ENCODE measurements around the gene MRPL28.
"Not testable (repeated sequence)": the region's sequence is repeated elsewhere in the genome, so short reads cannot be mapped to it uniquely, and the experiment has no call there.

MRPL28 gene

GRCh38 chr16:369275-369865 lies 968 bp downstream of the MRPL28 start:
- TF ChIP-seq Cebpa-rat (IDR thresholded peaks at IDR 0.05), result no peak
- peaks cover 58% of the 10 kb centered on the region for H3K36me3 ChIP-seq
- no peak overlapping the region for H3K27ac ChIP-seq

GRCh38 chr16:368388-369158 lies 1.8 kb downstream of the MRPL28 start:
- no peaks in the 10 kb centered on the region for H3K27me3 ChIP-seq
- H3K9ac ChIP-seq, result no peak overlapping the region
- H3K9me3 ChIP-seq, result no peaks in the 10 kb centered on the region
- TF ChIP-seq Cebpa-rat (IDR thresholded peaks at IDR 0.05), result no peak
- H3K36me3 ChIP-seq, result peaks cover 50% of the 10 kb centered on the region
- H4K20me1 ChIP-seq, result peaks cover 40% of the 10 kb centered on the region
- H3K4me1 ChIP-seq, result peaks cover 84% of the 10 kb centered on the region
- H3K4me2 ChIP-seq, result peak overlapping the region; percentile 95
- no peak overlapping the region for H3K4me3 ChIP-seq
- no peak overlapping the region for H3K27ac ChIP-seq

More at GRCh38 chr16:369275-369865, 968 bp downstream of the MRPL28 start:
- H3K4me3 ChIP-seq, result peak overlapping the region; percentile 62
- peaks cover 40% of the 10 kb centered on the region for H4K20me1 ChIP-seq
- no peaks in the 10 kb centered on the region for H3K27me3 ChIP-seq
- H3K9ac ChIP-seq, result peak overlapping the region; percentile 75
- H3K9me3 ChIP-seq, result no peaks in the 10 kb centered on the region
- H3K4me2 ChIP-seq, result peak overlapping the region; percentile 95
- H3K4me1 ChIP-seq, result peaks cover 79% of the 10 kb centered on the region

GRCh38 chr16:367333-367903 lies 2.9 kb downstream of the MRPL28 start:
- Histone ChIP-seq H3K27ac (peak overlapping the region; percentile 18; the same call in 1 of the 2 replicates), H3K36me3 (peaks cover 38% of the 10 kb centered on the region), H3K9ac (0 out of 2 replicates have a peak overlapping the region, but pooled peaks have one; percentile 32), H3K9me3 (no peaks in the 10 kb centered on the region), H3K4me2 (peak overlapping the region; percentile 86), H4K20me1 (peaks cover 34% of the 10 kb centered on the region), H3K4me3 (no peak overlapping the region), H3K27me3 (no peaks in the 10 kb centered on the region), H3K4me1 (peaks cover 86% of the 10 kb centered on the region)
- TF ChIP-seq Cebpa-rat (IDR thresholded peaks at IDR 0.05), result no peak

GRCh38 chr16:366476-366875 lies 3.9 kb downstream of the MRPL28 start:
- Histone ChIP-seq H4K20me1 (peaks cover 26% of the 10 kb centered on the region), H3K4me1 (peaks cover 86% of the 10 kb centered on the region), H3K4me3 (no peak overlapping the region), H3K27ac (peak overlapping the region; percentile 63), H3K27me3 (no peaks in the 10 kb centered on the region), H3K9ac (peak overlapping the region; percentile 26; the same call in 1 of the 2 replicates), H3K4me2 (peak overlapping the region; percentile 86), H3K9me3 (no peaks in the 10 kb centered on the region), H3K36me3 (peaks cover 34% of the 10 kb centered on the region)
- TF ChIP-seq Cebpa-rat (IDR thresholded peaks at IDR 0.05), result no peak

- no peak overlapping the region for H3K4me3 ChIP-seq
- peaks cover 76% of the 10 kb centered on the region for H3K4me1 ChIP-seq
- H3K27me3 ChIP-seq, result no peaks in the 10 kb centered on the region
- H3K4me2 ChIP-seq, result peak overlapping the region; percentile 86; the same call in 1 of the 2 replicates
- TF ChIP-seq Cebpa-rat (IDR thresholded peaks at IDR 0.05), result no peak
- H3K9me3 ChIP-seq, result no peaks in the 10 kb centered on the region
- no peak overlapping the region for H3K9ac ChIP-seq
- H4K20me1 ChIP-seq, result peaks cover 25% of the 10 kb centered on the region
- peaks cover 34% of the 10 kb centered on the region for H3K36me3 ChIP-seq
- H3K27ac ChIP-seq, result no peak overlapping the region
Observed at GRCh38 chr16:364595-365491, 5.5 kb downstream of the MRPL28 start.

GRCh38 chr16:363766-364490 lies 6.4 kb downstream of the MRPL28 start:
- H3K36me3 ChIP-seq, result peaks cover 28% of the 10 kb centered on the region

GRCh38 chr16:363110-363765 lies 7.1 kb downstream of the MRPL28 start:
- Histone ChIP-seq H3K4me1 (peaks cover 62% of the 10 kb centered on the region), H3K27ac (no peak overlapping the region), H4K20me1 (peaks cover 9% of the 10 kb centered on the region), H3K9me3 (no peaks in the 10 kb centered on the region), H3K4me2 (peak overlapping the region; percentile 67), H3K4me3 (no peak overlapping the region), H3K36me3 (peaks cover 21% of the 10 kb centered on the region), H3K9ac (no peak overlapping the region), H3K27me3 (no peaks in the 10 kb centered on the region)
- TF ChIP-seq Cebpa-rat (IDR thresholded peaks at IDR 0.05), result no peak

More at GRCh38 chr16:363766-364490, 6.4 kb downstream of the MRPL28 start:
- H3K4me2 ChIP-seq, result peak overlapping the region; percentile 86
- peaks cover 67% of the 10 kb centered on the region for H3K4me1 ChIP-seq
- H3K9ac ChIP-seq, result no peak overlapping the region
- H4K20me1 ChIP-seq, result peaks cover 16% of the 10 kb centered on the region
- no peaks in the 10 kb centered on the region for H3K27me3 ChIP-seq
- H3K27ac ChIP-seq, result no peak overlapping the region
- no peak for TF ChIP-seq Cebpa-rat (IDR thresholded peaks at IDR 0.05)
- H3K4me3 ChIP-seq, result no peak overlapping the region
- no peaks in the 10 kb centered on the region for H3K9me3 ChIP-seq

GRCh38 chr16:362702-362999 lies 7.7 kb downstream of the MRPL28 start:
- H3K9me3 ChIP-seq, H3K27me3 ChIP-seq, H3K4me3 ChIP-seq, H3K9ac ChIP-seq, H4K20me1 ChIP-seq, H3K27ac ChIP-seq: not testable (repeated sequence)
- Histone ChIP-seq H3K36me3 (peaks cover 15% of the 10 kb centered on the region), H3K4me2 (peak overlapping the region; percentile 67), H3K4me1 (peaks cover 61% of the 10 kb centered on the region)

Measured in BLaER1 (cell line).